ENCODE measurements around the gene MPP2. TPM values are rescaled to one million over a fixed set of nuclear protein-coding genes. Genes with fewer than 3 reads are reported as not detected.

MPP2 gene
- total RNA-seq, 2 donors from 2014 or later: 10.7 to 15.0 TPM

GRCh38 chr17:43916385-43916784 lies 9.0 kb upstream of the MPP2 start:
- H3K36me3 ChIP-seq: no peaks in the 10 kb centered on the region
- ATAC-seq (ENCODE audit: insufficient number of reproducible peaks, low FRiP score, low read depth) (no peak), DNase-seq (ENCODE audit: low spot score) (no peak)
- TF ChIP-seq, protein P1, sequence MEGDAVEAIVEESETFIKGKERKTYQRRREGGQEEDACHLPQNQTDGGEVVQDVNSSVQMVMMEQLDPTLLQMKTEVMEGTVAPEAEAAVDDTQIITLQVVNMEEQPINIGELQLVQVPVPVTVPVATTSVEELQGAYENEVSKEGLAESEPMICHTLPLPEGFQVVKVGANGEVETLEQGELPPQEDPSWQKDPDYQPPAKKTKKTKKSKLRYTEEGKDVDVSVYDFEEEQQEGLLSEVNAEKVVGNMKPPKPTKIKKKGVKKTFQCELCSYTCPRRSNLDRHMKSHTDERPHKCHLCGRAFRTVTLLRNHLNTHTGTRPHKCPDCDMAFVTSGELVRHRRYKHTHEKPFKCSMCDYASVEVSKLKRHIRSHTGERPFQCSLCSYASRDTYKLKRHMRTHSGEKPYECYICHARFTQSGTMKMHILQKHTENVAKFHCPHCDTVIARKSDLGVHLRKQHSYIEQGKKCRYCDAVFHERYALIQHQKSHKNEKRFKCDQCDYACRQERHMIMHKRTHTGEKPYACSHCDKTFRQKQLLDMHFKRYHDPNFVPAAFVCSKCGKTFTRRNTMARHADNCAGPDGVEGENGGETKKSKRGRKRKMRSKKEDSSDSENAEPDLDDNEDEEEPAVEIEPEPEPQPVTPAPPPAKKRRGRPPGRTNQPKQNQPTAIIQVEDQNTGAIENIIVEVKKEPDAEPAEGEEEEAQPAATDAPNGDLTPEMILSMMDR (IDR thresholded peaks at IDR 0.05): no peak
- no peak overlapping the region for H3K27ac ChIP-seq
- H3K4me3 ChIP-seq: no peak overlapping the region
- no peaks in the 10 kb centered on the region for H3K27me3 ChIP-seq (replicated peaks; ENCODE audit: insufficient read depth)
- no peaks in the 10 kb centered on the region for H3K9me3 ChIP-seq
- peaks cover 6% of the 10 kb centered on the region in 2 donors for H3K4me1 ChIP-seq (ENCODE audit: control insufficient read depth in 1 of 2, low read depth in 2 of 2)

DNA sequence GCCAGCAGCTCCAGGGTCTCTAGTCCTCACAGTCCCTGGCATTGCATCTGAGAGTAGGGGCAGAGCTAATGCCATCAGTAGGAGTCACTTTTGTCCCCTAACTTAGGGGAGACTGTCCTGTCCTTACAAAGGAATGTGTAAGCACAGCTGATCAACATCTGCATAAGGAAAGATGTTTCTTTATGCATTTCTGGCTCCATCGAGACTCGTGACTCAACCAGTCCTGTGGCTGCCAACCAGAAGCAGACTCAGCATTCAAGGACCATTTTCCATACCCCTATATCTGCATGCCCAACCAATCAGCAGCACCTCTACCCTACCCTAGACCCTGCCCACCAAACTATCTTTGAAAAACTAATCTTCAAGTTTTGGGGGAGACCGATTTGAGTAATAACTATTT lies 8.2 kb upstream of the MPP2 start:
- DNase-seq (ENCODE audit: low spot score) (no peak), ATAC-seq (ENCODE audit: insufficient number of reproducible peaks, low FRiP score, low read depth) (no peak)
- H3K27me3 ChIP-seq (replicated peaks; ENCODE audit: insufficient read depth): no peaks in the 10 kb centered on the region
- H3K4me3 ChIP-seq: no peak overlapping the region
- no peaks in the 10 kb centered on the region for H3K9me3 ChIP-seq
- H3K27ac ChIP-seq: no peak overlapping the region
- peaks cover 6% of the 10 kb centered on the region in 2 donors for H3K4me1 ChIP-seq (ENCODE audit: control insufficient read depth in 1 of 2, low read depth in 2 of 2)
- H3K36me3 ChIP-seq: no peaks in the 10 kb centered on the region
- TF ChIP-seq, protein P1 (IDR thresholded peaks at IDR 0.05): no peak

DNA sequence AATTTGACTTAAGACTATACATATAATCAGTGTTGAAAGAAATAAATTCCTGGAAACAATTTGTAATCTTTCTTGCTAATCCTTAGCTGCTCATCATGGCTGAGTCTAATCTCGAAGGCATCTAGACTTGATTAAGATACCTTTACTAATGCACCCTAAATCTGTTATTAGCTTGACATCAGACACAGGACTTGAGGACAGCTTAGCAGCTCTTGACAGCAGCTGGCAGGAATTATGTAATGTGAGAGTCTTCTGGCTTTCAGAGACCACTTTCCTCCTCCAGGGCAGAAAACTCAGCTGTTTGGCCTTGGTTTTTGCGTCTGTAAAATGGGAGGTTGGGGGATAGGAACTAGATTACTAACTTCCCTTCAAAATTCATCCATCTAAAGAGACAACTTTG lies 7.1 kb upstream of the MPP2 start:
- no peak for ATAC-seq (ENCODE audit: insufficient number of reproducible peaks, low FRiP score, low read depth)

GRCh38 chr17:43913584-43913983 lies 6.2 kb upstream of the MPP2 start:
- H3K4me3 ChIP-seq: no peak overlapping the region
- H3K27ac ChIP-seq: no peak overlapping the region
- ATAC-seq (ENCODE audit: insufficient number of reproducible peaks, low FRiP score, low read depth) (no peak), DNase-seq (ENCODE audit: low spot score) (no peak)
- no peaks in the 10 kb centered on the region for H3K27me3 ChIP-seq (replicated peaks; ENCODE audit: insufficient read depth)
- H3K4me1 ChIP-seq (ENCODE audit: control insufficient read depth in 1 of 2, low read depth in 2 of 2): peaks cover 6 to 9% of the 10 kb centered on the region in 2 donors
- H3K9me3 ChIP-seq: no peaks in the 10 kb centered on the region
- H3K36me3 ChIP-seq: no peaks in the 10 kb centered on the region
- TF ChIP-seq, protein P1 (IDR thresholded peaks at IDR 0.05): no peak

More for the DNA sequence above, 7.1 kb upstream of the MPP2 start:
- TF ChIP-seq, protein P1 (IDR thresholded peaks at IDR 0.05): no peak
- H3K4me3 ChIP-seq: no peak overlapping the region
- DNase-seq (ENCODE audit: low spot score): no peak
- H3K4me1 ChIP-seq (ENCODE audit: control insufficient read depth in 1 of 2, low read depth in 2 of 2): peaks cover 6% of the 10 kb centered on the region in 2 donors
- H3K9me3 ChIP-seq: no peaks in the 10 kb centered on the region
- H3K36me3 ChIP-seq: no peaks in the 10 kb centered on the region
- H3K27me3 ChIP-seq (replicated peaks; ENCODE audit: insufficient read depth): no peaks in the 10 kb centered on the region
- no peak overlapping the region for H3K27ac ChIP-seq

DNA sequence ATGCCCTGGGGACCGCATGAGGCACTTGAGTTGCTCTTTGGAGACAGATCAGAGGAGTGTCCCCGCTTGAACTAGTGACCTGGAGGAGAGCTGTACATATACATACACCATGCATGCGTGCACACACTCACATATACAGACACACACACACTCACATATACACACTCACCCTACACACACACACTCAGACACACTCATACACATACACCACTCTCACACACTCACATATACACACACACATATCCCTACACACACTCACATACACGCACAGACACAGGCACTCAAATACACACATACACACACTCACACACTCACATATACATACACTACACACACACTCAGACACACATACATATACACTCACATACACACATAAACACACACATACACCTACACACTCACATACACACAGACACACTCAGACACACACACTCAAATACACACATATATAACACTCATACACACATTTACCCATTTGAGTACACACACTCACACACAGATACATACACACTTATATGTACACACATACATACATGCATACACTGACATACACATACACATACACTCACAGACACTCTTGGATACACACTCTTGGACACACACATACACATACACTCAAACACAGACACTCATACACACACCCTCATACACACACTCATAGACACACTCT lies 5.4 kb upstream of the MPP2 start:
- no peaks in the 10 kb centered on the region for H3K27me3 ChIP-seq (replicated peaks; ENCODE audit: insufficient read depth)
- no peak for ATAC-seq (ENCODE audit: insufficient number of reproducible peaks, low FRiP score, low read depth)
- no peaks in the 10 kb centered on the region for H3K9me3 ChIP-seq
- H3K4me1 ChIP-seq (ENCODE audit: control insufficient read depth in 1 of 2, low read depth in 2 of 2): peaks cover 3 to 9% of the 10 kb centered on the region in 2 donors
- H3K27ac ChIP-seq: no peak overlapping the region
- H3K36me3 ChIP-seq: no peaks in the 10 kb centered on the region
- no peak overlapping the region for H3K4me3 ChIP-seq
- TF ChIP-seq, protein P1 (IDR thresholded peaks at IDR 0.05): no peak
- no peak for DNase-seq (ENCODE audit: low spot score)
